ENCODE results near the gene CYP39A1.

DNA sequence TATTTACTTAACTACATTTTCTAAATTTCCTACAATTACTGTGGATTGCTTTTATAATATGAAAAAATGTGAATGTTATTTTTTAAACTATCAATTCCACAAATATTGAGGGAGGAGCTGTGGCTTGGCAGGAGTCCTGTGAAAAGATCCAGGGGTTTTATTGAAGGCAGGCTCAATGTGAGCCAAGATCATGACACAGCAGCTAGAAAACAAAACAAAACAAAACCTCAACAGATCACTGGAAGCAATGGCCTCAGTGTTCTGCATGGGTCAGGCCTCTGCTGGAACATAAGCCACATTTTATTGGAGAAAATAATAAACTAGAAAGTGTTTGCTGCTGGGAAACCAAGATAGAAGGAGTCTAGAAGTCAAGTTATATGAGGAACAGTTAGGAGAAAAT lies 142.0 kb downstream of the CYP39A1 start:
- no peak for TF ChIP-seq POLR2A (IDR thresholded peaks at IDR 0.05; ENCODE audit: low read depth, low read length)
- no peak for TF ChIP-seq POLR2AphosphoS5 (IDR thresholded peaks at IDR 0.05; ENCODE audit: low read depth, low read length)

Measured in GM12891 (cell line).